Effector memory CD4-positive, alpha-beta T cell (primary cell): ENCODE results near the gene MALRD1.

Experiments used
- DNase-seq, 3 donors: peaks; one replicate each; pipeline ENCODE4 v3.0.0-alpha.2; 2020
- H3K27ac ChIP-seq: 2 replicates; pipeline ENCODE4 v1.7.0; 2013; ENCODE audit warnings: mild to moderate bottlenecking, low read length, moderate library complexity; ENCODE audit not compliant: insufficient read depth, poor library complexity, severe bottlenecking
- H3K27me3 ChIP-seq: replicated peaks from 2 replicates; pipeline ENCODE4 v1.7.0; 2013; ENCODE audit warnings: mild to moderate bottlenecking, low read length; ENCODE audit not compliant: insufficient read depth, control insufficient read depth, poor library complexity, severe bottlenecking
- H3K36me3 ChIP-seq: 2 replicates; pipeline ENCODE4 v1.7.0; 2013; ENCODE audit warnings: mild to moderate bottlenecking, low read length, moderate library complexity; ENCODE audit not compliant: control insufficient read depth, insufficient read depth
- H3K4me1 ChIP-seq: 2 replicates; pipeline ENCODE4 v1.7.0; 2013; ENCODE audit warnings: low read length, mild to moderate bottlenecking; ENCODE audit not compliant: control insufficient read depth, insufficient read depth, poor library complexity, severe bottlenecking
- H3K4me3 ChIP-seq: 2 replicates; pipeline ENCODE4 v1.7.0; 2013; ENCODE audit warnings: low read length, low read depth, mild to moderate bottlenecking; ENCODE audit not compliant: insufficient read depth, poor library complexity, severe bottlenecking
- H3K9me3 ChIP-seq: 2 replicates; pipeline ENCODE4 v1.7.0; 2013; ENCODE audit warnings: mild to moderate bottlenecking, low read length, moderate library complexity; ENCODE audit not compliant: control insufficient read depth

The MALRD1 gene

GRCh38 chr10:19570120-19570519, 521.5 kb downstream of the MALRD1 start:
- Histone ChIP-seq H3K9me3 (no peaks in the 10 kb centered on the region), H3K27me3 (no peaks in the 10 kb centered on the region), H3K27ac (no peak overlapping the region), H3K36me3 (no peaks in the 10 kb centered on the region), H3K4me1 (no peaks in the 10 kb centered on the region), H3K4me3 (no peak overlapping the region)
- no peak for DNase-seq

- H3K27me3 ChIP-seq = no peaks in the 10 kb centered on the region
- H3K9me3 ChIP-seq = no peaks in the 10 kb centered on the region
- no peaks in the 10 kb centered on the region for H3K36me3 ChIP-seq
- no peak overlapping the region for H3K27ac ChIP-seq
- DNase-seq = no peak
- H3K4me1 ChIP-seq = no peaks in the 10 kb centered on the region
- no peak overlapping the region for H3K4me3 ChIP-seq
Observed at GRCh38 chr10:19570991-19571390, 522.4 kb downstream of the MALRD1 start.

- Histone ChIP-seq H3K4me3 (no peak overlapping the region), H3K4me1 (no peaks in the 10 kb centered on the region), H3K9me3 (no peaks in the 10 kb centered on the region), H3K27ac (no peak overlapping the region), H3K27me3 (no peaks in the 10 kb centered on the region), H3K36me3 (no peaks in the 10 kb centered on the region)
- no peak for DNase-seq
Observed at GRCh38 chr10:19572056-19572455, 523.5 kb downstream of the MALRD1 start.

- H3K4me3 ChIP-seq = no peak overlapping the region
- no peak overlapping the region for H3K27ac ChIP-seq
- H3K36me3 ChIP-seq = no peaks in the 10 kb centered on the region
- no peaks in the 10 kb centered on the region for H3K27me3 ChIP-seq
- H3K9me3 ChIP-seq = no peaks in the 10 kb centered on the region
- DNase-seq = no peak
- no peaks in the 10 kb centered on the region for H3K4me1 ChIP-seq
Observed at GRCh38 chr10:19576576-19576975, 528.0 kb downstream of the MALRD1 start.

GRCh38 chr10:19577381-19577780, 528.8 kb downstream of the MALRD1 start:
- Histone ChIP-seq H3K27me3 (no peaks in the 10 kb centered on the region), H3K27ac (no peak overlapping the region), H3K36me3 (no peaks in the 10 kb centered on the region), H3K4me3 (no peak overlapping the region), H3K9me3 (no peaks in the 10 kb centered on the region), H3K4me1 (no peaks in the 10 kb centered on the region)
- DNase-seq = no peak

GRCh38 chr10:19577807-19578206, 529.2 kb downstream of the MALRD1 start:
- Histone ChIP-seq H3K9me3 (no peaks in the 10 kb centered on the region), H3K36me3 (no peaks in the 10 kb centered on the region), H3K4me1 (no peaks in the 10 kb centered on the region), H3K4me3 (no peak overlapping the region), H3K27me3 (no peaks in the 10 kb centered on the region), H3K27ac (no peak overlapping the region)
- no peak for DNase-seq

GRCh38 chr10:19578571-19578970, 530.0 kb downstream of the MALRD1 start:
- Histone ChIP-seq H3K27ac (no peak overlapping the region), H3K4me3 (no peak overlapping the region), H3K36me3 (no peaks in the 10 kb centered on the region), H3K27me3 (no peaks in the 10 kb centered on the region), H3K9me3 (no peaks in the 10 kb centered on the region), H3K4me1 (no peaks in the 10 kb centered on the region)
- DNase-seq = no peak

- Histone ChIP-seq H3K4me1 (no peaks in the 10 kb centered on the region), H3K27ac (no peak overlapping the region), H3K9me3 (no peaks in the 10 kb centered on the region), H3K4me3 (no peak overlapping the region), H3K27me3 (no peaks in the 10 kb centered on the region), H3K36me3 (no peaks in the 10 kb centered on the region)
- no peak for DNase-seq
Observed at GRCh38 chr10:19579761-19580545, 531.4 kb downstream of the MALRD1 start.

- no peaks in the 10 kb centered on the region for H3K36me3 ChIP-seq
- H3K27me3 ChIP-seq = no peaks in the 10 kb centered on the region
- H3K27ac ChIP-seq = no peak overlapping the region
- no peak overlapping the region for H3K4me3 ChIP-seq
- no peaks in the 10 kb centered on the region for H3K4me1 ChIP-seq
- H3K9me3 ChIP-seq = no peaks in the 10 kb centered on the region
- DNase-seq = no peak
Observed at GRCh38 chr10:19580691-19581090, 532.1 kb downstream of the MALRD1 start.

- no peaks in the 10 kb centered on the region for H3K27me3 ChIP-seq
- no peaks in the 10 kb centered on the region for H3K9me3 ChIP-seq
- H3K27ac ChIP-seq = no peak overlapping the region
- no peaks in the 10 kb centered on the region for H3K4me1 ChIP-seq
- no peak overlapping the region for H3K4me3 ChIP-seq
- no peak for DNase-seq
- H3K36me3 ChIP-seq = no peaks in the 10 kb centered on the region
Observed at GRCh38 chr10:19588608-19589007, 540.0 kb downstream of the MALRD1 start.
